GM19468 (cell line): ENCODE data around the gene XCR1.
"Not testable (repeated sequence)": the region's sequence is repeated elsewhere in the genome, so short reads cannot be mapped to it uniquely, and the experiment has no call there.

Experiments used
- ATAC-seq: cut with Tn5 transposase; IDR thresholded peaks from one replicate; pipeline ENCODE4 v1.9.1; 2021; ENCODE audit warnings: mild to moderate bottlenecking, moderate library complexity, moderate number of reproducible peaks; ENCODE audit not compliant: unreplicated experiment; ENCODE audit errors: extremely low read depth

XCR1 gene

GRCh38 chr3:46008058-46008457 is 19.2 kb downstream of the XCR1 start:
- ATAC-seq: no peak

- no peak for ATAC-seq
Measured at GRCh38 chr3:46007280-46007679, 20.0 kb downstream of the XCR1 start.

- no peak for ATAC-seq
Measured at GRCh38 chr3:46006238-46007032, 20.8 kb downstream of the XCR1 start.

GRCh38 chr3:46003706-46004105 is 23.6 kb downstream of the XCR1 start:
- not testable (repeated sequence) for ATAC-seq

- no peak for ATAC-seq
Measured at GRCh38 chr3:46001178-46001577, 26.1 kb downstream of the XCR1 start.

GRCh38 chr3:45997942-45998341 is 29.3 kb downstream of the XCR1 start:
- no peak for ATAC-seq

- not testable (repeated sequence) for ATAC-seq
Measured at GRCh38 chr3:45997499-45997898, 29.8 kb downstream of the XCR1 start.

- peak; percentile 65 for ATAC-seq
Measured at GRCh38 chr3:45995236-45996192, 31.8 kb downstream of the XCR1 start, which contains the start of gene FYCO1. TSS of gene FYCO1 (minus strand) at chr3:45995824. CDS start at chr3:45984910, 10,914 bp downstream.

GRCh38 chr3:45994419-45995235 is 32.7 kb downstream of the XCR1 start:
- no peak for ATAC-seq

GRCh38 chr3:45993421-45994027 is 33.8 kb downstream of the XCR1 start:
- ATAC-seq: no peak

GRCh38 chr3:45992821-45993221 is 34.5 kb downstream of the XCR1 start:
- no peak for ATAC-seq

GRCh38 chr3:45992133-45992729 is 35.1 kb downstream of the XCR1 start:
- no peak for ATAC-seq

GRCh38 chr3:45991341-45991740 is 35.9 kb downstream of the XCR1 start:
- ATAC-seq: no peak

- no peak for ATAC-seq
Measured at GRCh38 chr3:45990181-45990580, 37.1 kb downstream of the XCR1 start.

- ATAC-seq: no peak
Measured at GRCh38 chr3:45988804-45989203, 38.5 kb downstream of the XCR1 start.

- no peak for ATAC-seq
Measured at GRCh38 chr3:45988362-45988761, 38.9 kb downstream of the XCR1 start.

- ATAC-seq: no peak
Measured at GRCh38 chr3:45987368-45988291, 39.7 kb downstream of the XCR1 start.

GRCh38 chr3:45986303-45986982 is 40.8 kb downstream of the XCR1 start:
- ATAC-seq: no peak
